ENCODE data around the gene TUBA1A.

TUBA1A gene

DNA sequence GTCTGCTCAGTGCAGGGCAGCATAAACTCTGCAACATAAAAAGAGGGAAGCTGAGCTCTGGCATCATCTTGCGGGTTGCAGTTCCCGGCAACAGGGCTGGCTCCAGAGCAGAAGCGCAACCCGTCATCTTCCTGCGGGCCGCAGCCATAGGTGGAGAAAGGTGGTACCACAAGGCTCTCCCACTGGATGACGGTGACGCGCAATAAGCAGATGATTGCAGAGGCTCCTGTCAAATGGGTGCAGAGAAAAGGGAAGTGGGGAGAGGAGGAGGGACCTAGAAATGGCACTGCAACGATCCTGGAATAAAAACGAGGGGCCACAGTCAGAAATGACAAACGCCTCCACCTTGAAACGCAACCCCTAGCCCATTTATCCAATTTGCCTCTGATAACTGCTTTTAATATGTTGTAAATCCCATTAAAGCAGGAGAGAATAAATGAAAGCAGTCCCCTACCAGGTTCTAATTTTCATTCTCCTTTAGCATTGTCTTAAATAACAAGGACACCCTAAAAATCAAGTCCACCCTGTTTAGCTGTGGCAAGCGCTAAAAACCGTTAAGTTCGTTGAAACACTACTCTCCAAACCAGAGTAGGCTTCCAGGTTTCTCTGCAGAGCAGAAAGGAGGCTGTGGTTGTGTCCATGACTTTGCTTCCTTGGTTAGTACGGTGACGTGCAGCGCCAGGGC lies 45.1 kb upstream of the TUBA1A start:
- TF ChIP-seq CSDC2 (CRISPR knock-in tag; IDR thresholded peaks at IDR 0.05) = 0 out of 2 replicates have a peak, but pooled peaks have one; percentile 64
- no peak for TF ChIP-seq TCF4 (CRISPR knock-in tag; IDR thresholded peaks at IDR 0.05; ENCODE audit: borderline replicate concordance)
- no peak for ATAC-seq

DNA sequence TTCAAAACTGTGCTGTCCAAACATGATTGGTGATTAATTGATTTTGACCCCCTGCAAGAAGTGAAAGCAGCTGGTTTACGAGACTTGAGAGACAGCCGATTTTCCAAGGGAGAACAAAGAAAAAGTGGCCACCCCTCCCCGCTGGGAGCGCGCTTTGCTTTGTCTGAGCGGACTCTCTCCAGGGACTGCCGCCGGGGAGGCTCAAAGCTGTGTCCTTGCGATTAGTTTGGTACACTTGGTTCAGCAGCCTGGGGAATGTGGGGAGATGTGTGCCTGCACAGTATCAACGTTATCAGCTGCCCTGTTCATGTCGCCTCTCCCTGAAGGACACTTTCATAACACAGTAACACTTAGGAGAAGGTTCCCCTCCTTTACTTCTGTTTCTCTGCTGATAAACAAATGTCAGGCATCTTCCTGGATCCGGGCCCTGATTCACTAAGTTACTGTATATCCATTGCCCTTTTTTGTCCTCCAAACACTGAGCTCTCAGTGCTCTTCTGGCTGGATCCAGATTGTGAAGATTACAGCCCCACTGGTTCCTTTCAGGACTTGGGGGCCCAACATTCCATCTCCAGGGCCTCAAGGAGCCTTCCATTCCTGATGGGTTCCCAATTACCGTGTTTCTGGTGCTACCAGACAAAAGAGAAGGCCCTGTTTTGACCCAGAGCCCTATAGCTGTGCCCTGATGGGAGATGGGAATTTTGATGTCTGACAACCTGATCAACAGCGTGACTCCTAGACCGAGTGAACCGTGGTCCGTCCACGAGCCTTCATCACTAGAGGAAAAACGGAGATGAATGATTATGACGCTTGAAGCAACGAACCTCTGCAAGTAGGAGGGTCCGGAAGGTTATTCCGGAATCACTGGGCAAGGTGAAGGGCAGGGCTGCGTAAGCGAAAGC lies 44.3 kb upstream of the TUBA1A start:
- peak; percentile 75 for ATAC-seq
- TF ChIP-seq CSDC2 (CRISPR knock-in tag; IDR thresholded peaks at IDR 0.05) = 0 out of 2 replicates have a peak, but pooled peaks have one; percentile 3
- TF ChIP-seq ISL1 (CRISPR knock-in tag; IDR thresholded peaks at IDR 0.05) = no peak
- TF ChIP-seq, protein P1, sequence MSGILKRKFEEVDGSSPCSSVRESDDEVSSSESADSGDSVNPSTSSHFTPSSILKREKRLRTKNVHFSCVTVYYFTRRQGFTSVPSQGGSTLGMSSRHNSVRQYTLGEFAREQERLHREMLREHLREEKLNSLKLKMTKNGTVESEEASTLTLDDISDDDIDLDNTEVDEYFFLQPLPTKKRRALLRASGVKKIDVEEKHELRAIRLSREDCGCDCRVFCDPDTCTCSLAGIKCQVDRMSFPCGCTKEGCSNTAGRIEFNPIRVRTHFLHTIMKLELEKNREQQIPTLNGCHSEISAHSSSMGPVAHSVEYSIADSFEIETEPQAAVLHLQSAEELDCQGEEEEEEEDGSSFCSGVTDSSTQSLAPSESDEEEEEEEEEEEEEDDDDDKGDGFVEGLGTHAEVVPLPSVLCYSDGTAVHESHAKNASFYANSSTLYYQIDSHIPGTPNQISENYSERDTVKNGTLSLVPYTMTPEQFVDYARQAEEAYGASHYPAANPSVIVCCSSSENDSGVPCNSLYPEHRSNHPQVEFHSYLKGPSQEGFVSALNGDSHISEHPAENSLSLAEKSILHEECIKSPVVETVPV (CRISPR knock-in tag; IDR thresholded peaks at IDR 0.05) = no peak
- TF ChIP-seq, protein P2, sequence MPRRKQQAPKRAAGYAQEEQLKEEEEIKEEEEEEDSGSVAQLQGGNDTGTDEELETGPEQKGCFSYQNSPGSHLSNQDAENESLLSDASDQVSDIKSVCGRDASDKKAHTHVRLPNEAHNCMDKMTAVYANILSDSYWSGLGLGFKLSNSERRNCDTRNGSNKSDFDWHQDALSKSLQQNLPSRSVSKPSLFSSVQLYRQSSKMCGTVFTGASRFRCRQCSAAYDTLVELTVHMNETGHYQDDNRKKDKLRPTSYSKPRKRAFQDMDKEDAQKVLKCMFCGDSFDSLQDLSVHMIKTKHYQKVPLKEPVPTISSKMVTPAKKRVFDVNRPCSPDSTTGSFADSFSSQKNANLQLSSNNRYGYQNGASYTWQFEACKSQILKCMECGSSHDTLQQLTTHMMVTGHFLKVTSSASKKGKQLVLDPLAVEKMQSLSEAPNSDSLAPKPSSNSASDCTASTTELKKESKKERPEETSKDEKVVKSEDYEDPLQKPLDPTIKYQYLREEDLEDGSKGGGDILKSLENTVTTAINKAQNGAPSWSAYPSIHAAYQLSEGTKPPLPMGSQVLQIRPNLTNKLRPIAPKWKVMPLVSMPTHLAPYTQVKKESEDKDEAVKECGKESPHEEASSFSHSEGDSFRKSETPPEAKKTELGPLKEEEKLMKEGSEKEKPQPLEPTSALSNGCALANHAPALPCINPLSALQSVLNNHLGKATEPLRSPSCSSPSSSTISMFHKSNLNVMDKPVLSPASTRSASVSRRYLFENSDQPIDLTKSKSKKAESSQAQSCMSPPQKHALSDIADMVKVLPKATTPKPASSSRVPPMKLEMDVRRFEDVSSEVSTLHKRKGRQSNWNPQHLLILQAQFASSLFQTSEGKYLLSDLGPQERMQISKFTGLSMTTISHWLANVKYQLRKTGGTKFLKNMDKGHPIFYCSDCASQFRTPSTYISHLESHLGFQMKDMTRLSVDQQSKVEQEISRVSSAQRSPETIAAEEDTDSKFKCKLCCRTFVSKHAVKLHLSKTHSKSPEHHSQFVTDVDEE (CRISPR knock-in tag; IDR thresholded peaks at IDR 0.05) = peak; percentile 47; the same call in 1 of the 2 replicates
- TF ChIP-seq BACH2 (CRISPR knock-in tag; IDR thresholded peaks at IDR 0.05; ENCODE audit: borderline replicate concordance) = no peak
- TF ChIP-seq, protein P3, sequence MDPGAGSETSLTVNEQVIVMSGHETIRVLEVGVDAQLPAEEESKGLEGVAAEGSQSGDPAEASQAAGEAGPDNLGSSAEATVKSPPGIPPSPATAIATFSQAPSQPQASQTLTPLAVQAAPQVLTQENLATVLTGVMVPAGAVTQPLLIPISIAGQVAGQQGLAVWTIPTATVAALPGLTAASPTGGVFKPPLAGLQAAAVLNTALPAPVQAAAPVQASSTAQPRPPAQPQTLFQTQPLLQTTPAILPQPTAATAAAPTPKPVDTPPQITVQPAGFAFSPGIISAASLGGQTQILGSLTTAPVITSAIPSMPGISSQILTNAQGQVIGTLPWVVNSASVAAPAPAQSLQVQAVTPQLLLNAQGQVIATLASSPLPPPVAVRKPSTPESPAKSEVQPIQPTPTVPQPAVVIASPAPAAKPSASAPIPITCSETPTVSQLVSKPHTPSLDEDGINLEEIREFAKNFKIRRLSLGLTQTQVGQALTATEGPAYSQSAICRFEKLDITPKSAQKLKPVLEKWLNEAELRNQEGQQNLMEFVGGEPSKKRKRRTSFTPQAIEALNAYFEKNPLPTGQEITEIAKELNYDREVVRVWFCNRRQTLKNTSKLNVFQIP (CRISPR knock-in tag; IDR thresholded peaks at IDR 0.05; ENCODE audit: borderline replicate concordance, low read depth) = no peak
- no peak; the same call in 1 of the 2 replicates for TF ChIP-seq TCF4 (CRISPR knock-in tag; IDR thresholded peaks at IDR 0.05; ENCODE audit: borderline replicate concordance)
- TF ChIP-seq RARB (CRISPR knock-in tag; IDR thresholded peaks at IDR 0.05) = no peak
- TF ChIP-seq SNAI2 (CRISPR knock-in tag; IDR thresholded peaks at IDR 0.05) = no peak
- TF ChIP-seq TOX (CRISPR knock-in tag; IDR thresholded peaks at IDR 0.05; ENCODE audit: borderline replicate concordance) = no peak
- no peak for TF ChIP-seq ZC3H10 (CRISPR knock-in tag; IDR thresholded peaks at IDR 0.05)
- no peak for TF ChIP-seq ZFP30 (CRISPR knock-in tag; IDR thresholded peaks at IDR 0.05)
- 0 out of 2 replicates have a peak, but pooled peaks have one; percentile 58 for TF ChIP-seq ZFP3 (CRISPR knock-in tag; IDR thresholded peaks at IDR 0.05)

DNA sequence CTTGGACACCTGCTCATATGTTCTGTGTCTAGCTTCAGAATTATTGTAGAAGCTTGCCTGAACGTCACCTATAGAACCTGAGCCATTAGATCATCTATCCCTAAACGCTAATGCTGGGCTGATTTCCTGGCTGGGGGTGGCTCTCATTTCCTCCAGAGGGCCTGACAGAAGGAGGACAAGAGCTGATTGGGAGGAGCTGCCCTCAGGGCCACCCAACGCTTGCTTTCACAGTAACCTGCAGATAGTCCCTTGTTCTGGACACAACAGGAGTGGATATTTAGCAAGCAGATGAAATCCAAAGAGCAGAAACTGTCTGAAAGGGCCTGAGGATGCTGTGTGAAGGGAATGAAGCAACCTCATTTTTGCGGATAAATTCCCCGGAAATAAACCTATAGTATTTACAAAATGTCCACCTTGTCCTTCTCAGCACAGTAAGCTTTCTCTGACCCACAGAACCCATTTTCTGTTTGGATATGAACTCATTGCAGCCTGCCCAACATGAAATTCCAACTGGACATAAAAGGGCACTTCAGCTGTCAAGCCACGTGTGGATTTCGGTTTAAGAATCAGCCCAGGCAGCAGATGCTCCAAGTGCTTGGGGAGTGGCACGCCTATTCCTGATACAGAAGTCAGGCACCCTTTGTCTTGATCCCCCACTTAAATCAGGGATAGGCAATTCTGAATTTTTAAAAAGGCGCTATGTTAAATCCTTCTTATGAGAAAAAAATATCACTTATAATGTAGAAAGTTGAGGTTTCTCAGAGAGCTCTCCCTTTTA lies 43.2 kb upstream of the TUBA1A start:
- no peak for ATAC-seq
- no peak for TF ChIP-seq ZC3H10 (CRISPR knock-in tag; IDR thresholded peaks at IDR 0.05)
- TF ChIP-seq, protein P1 (CRISPR knock-in tag; IDR thresholded peaks at IDR 0.05) = no peak
- TF ChIP-seq ESRRG (CRISPR knock-in tag; IDR thresholded peaks at IDR 0.05) = no peak
- no peak for TF ChIP-seq ZFP30 (CRISPR knock-in tag; IDR thresholded peaks at IDR 0.05)
- TF ChIP-seq ZNF565 (CRISPR knock-in tag; conservative IDR thresholded peaks at IDR 0.05; ENCODE audit: low read depth) = no peak
- TF ChIP-seq ARNTL (CRISPR knock-in tag; IDR thresholded peaks at IDR 0.05; ENCODE audit: borderline replicate concordance, low read depth) = no peak
- no peak for TF ChIP-seq CSDC2 (CRISPR knock-in tag; IDR thresholded peaks at IDR 0.05)

DNA sequence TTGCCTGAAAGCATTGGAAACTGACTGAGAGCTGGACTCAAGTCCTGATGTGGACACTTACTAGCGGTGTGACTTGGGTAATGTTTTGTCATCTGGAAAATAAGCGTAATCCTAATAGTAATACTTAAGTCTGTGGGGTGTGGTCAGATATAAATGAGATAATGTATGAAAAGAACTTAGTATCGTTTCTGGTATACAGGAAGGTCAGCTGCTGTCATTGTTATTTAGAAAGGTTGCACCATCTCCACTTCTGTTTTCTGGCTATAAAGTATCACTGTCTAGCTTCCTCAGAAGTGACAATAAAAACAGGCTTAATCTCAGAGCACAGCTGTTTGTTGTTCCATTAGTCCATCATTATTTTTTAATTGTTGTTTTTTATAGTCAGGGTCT lies 41.9 kb upstream of the TUBA1A start:
- ATAC-seq = no peak
- TF ChIP-seq, protein P4, sequence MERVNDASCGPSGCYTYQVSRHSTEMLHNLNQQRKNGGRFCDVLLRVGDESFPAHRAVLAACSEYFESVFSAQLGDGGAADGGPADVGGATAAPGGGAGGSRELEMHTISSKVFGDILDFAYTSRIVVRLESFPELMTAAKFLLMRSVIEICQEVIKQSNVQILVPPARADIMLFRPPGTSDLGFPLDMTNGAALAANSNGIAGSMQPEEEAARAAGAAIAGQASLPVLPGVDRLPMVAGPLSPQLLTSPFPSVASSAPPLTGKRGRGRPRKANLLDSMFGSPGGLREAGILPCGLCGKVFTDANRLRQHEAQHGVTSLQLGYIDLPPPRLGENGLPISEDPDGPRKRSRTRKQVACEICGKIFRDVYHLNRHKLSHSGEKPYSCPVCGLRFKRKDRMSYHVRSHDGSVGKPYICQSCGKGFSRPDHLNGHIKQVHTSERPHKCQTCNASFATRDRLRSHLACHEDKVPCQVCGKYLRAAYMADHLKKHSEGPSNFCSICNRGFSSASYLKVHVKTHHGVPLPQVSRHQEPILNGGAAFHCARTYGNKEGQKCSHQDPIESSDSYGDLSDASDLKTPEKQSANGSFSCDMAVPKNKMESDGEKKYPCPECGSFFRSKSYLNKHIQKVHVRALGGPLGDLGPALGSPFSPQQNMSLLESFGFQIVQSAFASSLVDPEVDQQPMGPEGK (CRISPR knock-in tag; IDR thresholded peaks at IDR 0.05; ENCODE audit: borderline replicate concordance) = no peak
- TF ChIP-seq, protein P2 (CRISPR knock-in tag; IDR thresholded peaks at IDR 0.05) = no peak
- TF ChIP-seq GLIS3 (CRISPR knock-in tag; IDR thresholded peaks at IDR 0.05) (no peak), TOX (CRISPR knock-in tag; IDR thresholded peaks at IDR 0.05; ENCODE audit: borderline replicate concordance) (no peak), ISL1 (CRISPR knock-in tag; IDR thresholded peaks at IDR 0.05) (no peak), OSR1 (CRISPR knock-in tag; IDR thresholded peaks at IDR 0.05) (no peak), ZNF70 (CRISPR knock-in tag; IDR thresholded peaks at IDR 0.05) (no peak), CSDC2 (CRISPR knock-in tag; IDR thresholded peaks at IDR 0.05) (no peak), RARB (CRISPR knock-in tag; IDR thresholded peaks at IDR 0.05) (no peak)

Measured in SK-N-SH treated with all-trans-retinoic acid at 6 μM for 48 hours (cell line).